ENCODE measurements around the gene NLGN1. TPM values are rescaled to one million over a fixed set of nuclear protein-coding genes. Genes with fewer than 3 reads are reported as not detected.

NLGN1 gene
- total RNA-seq, 1 experiment from 2014 or later: not detected

DNA sequence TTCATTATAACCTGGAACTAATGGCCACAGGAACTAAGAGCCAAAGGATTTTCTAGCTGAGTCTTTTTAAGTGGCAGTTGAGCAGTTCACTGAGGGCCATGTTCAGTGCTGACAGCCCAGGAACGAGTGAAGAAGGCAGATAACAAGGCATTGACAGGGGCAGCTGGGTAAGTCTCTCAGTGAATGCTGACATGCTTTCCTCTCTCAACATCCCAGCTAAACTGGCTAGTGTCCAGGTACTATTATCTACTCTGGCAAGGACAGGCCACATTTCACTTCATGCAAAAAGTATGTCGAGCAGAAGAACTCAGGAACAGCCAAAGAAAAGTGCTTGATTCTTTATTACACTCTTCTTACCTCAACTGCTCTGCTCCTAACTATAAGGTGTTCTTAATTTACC, 515.9 kb downstream of the NLGN1 start (continued):
- TF ChIP-seq FOSL1 (IDR thresholded peaks at IDR 0.05; ENCODE audit: low read depth) (no peak), EZH2 (IDR thresholded peaks at IDR 0.05) (no peak), ZNF274 (IDR thresholded peaks at IDR 0.05; ENCODE audit: low read depth, low read length) (no peak), POLR2AphosphoS5 (IDR thresholded peaks at IDR 0.05; ENCODE audit: low read depth, low read length) (no peak), JUND (IDR thresholded peaks at IDR 0.05) (no peak), CBX3 (IDR thresholded peaks at IDR 0.05; ENCODE audit: low read depth) (no peak), SIN3A (IDR thresholded peaks at IDR 0.05; ENCODE audit: low read depth) (no peak), YY1 (IDR thresholded peaks at IDR 0.05; ENCODE audit: extremely low read depth, insufficient replicate concordance, low read depth, low read length) (no peak), EZH2phosphoT487 (IDR thresholded peaks at IDR 0.05; ENCODE audit: borderline replicate concordance) (no peak), POLR2A (IDR thresholded peaks at IDR 0.05; ENCODE audit: borderline replicate concordance, extremely low read depth, insufficient read depth, insufficient read length) (no peak), RAD21 (IDR thresholded peaks at IDR 0.05; ENCODE audit: low read depth) (no peak), ZFX (IDR thresholded peaks at IDR 0.05) (no peak), ELF1 (IDR thresholded peaks at IDR 0.05; ENCODE audit: borderline replicate concordance, low read depth) (no peak)
- TF ChIP-seq, protein P1, sequence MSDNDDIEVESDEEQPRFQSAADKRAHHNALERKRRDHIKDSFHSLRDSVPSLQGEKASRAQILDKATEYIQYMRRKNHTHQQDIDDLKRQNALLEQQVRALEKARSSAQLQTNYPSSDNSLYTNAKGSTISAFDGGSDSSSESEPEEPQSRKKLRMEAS (IDR thresholded peaks at IDR 0.05): no peak

DNA sequence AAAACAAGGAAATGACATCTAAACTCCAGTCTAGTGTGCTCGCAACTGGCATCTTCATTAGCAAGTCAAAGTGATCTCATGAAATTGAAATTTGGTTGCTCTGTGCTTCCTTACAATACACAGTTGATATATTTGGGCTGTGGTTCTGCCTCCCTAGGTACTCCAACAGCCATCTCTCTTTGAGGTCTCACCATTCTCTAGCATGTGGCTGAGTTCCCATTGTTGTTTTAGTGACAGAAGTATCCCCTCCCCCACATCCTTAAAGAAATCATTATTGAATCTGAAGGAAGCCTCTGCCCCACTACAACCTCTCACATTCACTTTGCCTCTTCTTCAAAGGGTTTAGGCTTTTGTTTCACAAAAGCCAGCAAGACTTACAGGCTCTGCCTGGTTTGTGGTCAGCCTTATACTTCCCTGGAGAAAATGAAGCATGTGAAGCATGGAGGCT, 516.5 kb downstream of the NLGN1 start:
- H4K20me1 ChIP-seq (ENCODE audit: insufficient read depth): no peaks in the 10 kb centered on the region
- ChIA-PET POLR2A (no interaction called here), RAD21 (ENCODE audit: low non-redundant PET in 1 of 2, low total read pairs in 2 of 2, uncharacterized antibody in 2 of 2, unreplicated experiment in 2 of 2) (no interaction called here), CTCF (no interaction called here)
- H3K4me1 ChIP-seq (ENCODE audit: control insufficient read depth in 1 of 2, insufficient read depth in 2 of 2, low read length in 2 of 2): no peaks in the 10 kb centered on the region
- DNase-seq (ENCODE audit: low read depth, low spot score) (no peak), ATAC-seq (no peak)
- no peaks in the 10 kb centered on the region; the same call in 1 of the 2 replicates for H3K9me2 ChIP-seq (ENCODE audit: insufficient read depth)
- intact Hi-C loops (cut with micrococcal nuclease): no loop called here
- no TSS peak for BruUV-seq (replicated peaks)
- H3K4me3 ChIP-seq (replicated peaks in 1 of 2; ENCODE audit: low read depth in 1 of 2, low read length in 2 of 2): no peak overlapping the region
- H3K9me3 ChIP-seq (ENCODE audit: control insufficient read depth in 1 of 2, insufficient read depth in 1 of 2, low read depth in 1 of 2, low read length in 2 of 2): no peaks in the 10 kb centered on the region
- H3K36me3 ChIP-seq (ENCODE audit: control insufficient read depth in 1 of 2, insufficient read depth in 2 of 2, low read length in 2 of 2): no peaks in the 10 kb centered on the region
- no peaks in the 10 kb centered on the region for H3K79me2 ChIP-seq (ENCODE audit: insufficient read depth, low read length)
- no peak overlapping the region for H3K27ac ChIP-seq (ENCODE audit: low read depth, low read length)
- H3K27me3 ChIP-seq (ENCODE audit: insufficient read depth, low read length): no peaks in the 10 kb centered on the region
- no peak overlapping the region for H3K4me2 ChIP-seq (ENCODE audit: low read length)
- H3K9ac ChIP-seq (ENCODE audit: low read length): no peak overlapping the region
- H2AFZ ChIP-seq (ENCODE audit: low read depth, low read length, poor library complexity, severe bottlenecking): no peak overlapping the region
- no peak for TF ChIP-seq POLR2A (IDR thresholded peaks at IDR 0.05; ENCODE audit: borderline replicate concordance, extremely low read depth, insufficient read depth, insufficient read length)
- no peak for TF ChIP-seq JUND (IDR thresholded peaks at IDR 0.05)
- TF ChIP-seq, protein P2, sequence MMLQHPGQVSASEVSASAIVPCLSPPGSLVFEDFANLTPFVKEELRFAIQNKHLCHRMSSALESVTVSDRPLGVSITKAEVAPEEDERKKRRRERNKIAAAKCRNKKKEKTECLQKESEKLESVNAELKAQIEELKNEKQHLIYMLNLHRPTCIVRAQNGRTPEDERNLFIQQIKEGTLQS (IDR thresholded peaks at IDR 0.05): no peak
- no peak for TF ChIP-seq SP1 (IDR thresholded peaks at IDR 0.05; ENCODE audit: low read depth)
- no peak for TF ChIP-seq YY1 (IDR thresholded peaks at IDR 0.05; ENCODE audit: extremely low read depth, insufficient replicate concordance, low read depth, low read length)
- TF ChIP-seq, protein P3, sequence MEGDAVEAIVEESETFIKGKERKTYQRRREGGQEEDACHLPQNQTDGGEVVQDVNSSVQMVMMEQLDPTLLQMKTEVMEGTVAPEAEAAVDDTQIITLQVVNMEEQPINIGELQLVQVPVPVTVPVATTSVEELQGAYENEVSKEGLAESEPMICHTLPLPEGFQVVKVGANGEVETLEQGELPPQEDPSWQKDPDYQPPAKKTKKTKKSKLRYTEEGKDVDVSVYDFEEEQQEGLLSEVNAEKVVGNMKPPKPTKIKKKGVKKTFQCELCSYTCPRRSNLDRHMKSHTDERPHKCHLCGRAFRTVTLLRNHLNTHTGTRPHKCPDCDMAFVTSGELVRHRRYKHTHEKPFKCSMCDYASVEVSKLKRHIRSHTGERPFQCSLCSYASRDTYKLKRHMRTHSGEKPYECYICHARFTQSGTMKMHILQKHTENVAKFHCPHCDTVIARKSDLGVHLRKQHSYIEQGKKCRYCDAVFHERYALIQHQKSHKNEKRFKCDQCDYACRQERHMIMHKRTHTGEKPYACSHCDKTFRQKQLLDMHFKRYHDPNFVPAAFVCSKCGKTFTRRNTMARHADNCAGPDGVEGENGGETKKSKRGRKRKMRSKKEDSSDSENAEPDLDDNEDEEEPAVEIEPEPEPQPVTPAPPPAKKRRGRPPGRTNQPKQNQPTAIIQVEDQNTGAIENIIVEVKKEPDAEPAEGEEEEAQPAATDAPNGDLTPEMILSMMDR (IDR thresholded peaks at IDR 0.05 in 2 of 3, conservative IDR thresholded peaks at IDR 0.05 in 1 of 3; ENCODE audit: borderline replicate concordance in 1 of 3, insufficient read depth in 1 of 3, low read depth in 2 of 3, low read length in 2 of 3): no peak
- no peak for TF ChIP-seq POLR2AphosphoS5 (IDR thresholded peaks at IDR 0.05; ENCODE audit: low read depth, low read length)
- TF ChIP-seq, protein P4, sequence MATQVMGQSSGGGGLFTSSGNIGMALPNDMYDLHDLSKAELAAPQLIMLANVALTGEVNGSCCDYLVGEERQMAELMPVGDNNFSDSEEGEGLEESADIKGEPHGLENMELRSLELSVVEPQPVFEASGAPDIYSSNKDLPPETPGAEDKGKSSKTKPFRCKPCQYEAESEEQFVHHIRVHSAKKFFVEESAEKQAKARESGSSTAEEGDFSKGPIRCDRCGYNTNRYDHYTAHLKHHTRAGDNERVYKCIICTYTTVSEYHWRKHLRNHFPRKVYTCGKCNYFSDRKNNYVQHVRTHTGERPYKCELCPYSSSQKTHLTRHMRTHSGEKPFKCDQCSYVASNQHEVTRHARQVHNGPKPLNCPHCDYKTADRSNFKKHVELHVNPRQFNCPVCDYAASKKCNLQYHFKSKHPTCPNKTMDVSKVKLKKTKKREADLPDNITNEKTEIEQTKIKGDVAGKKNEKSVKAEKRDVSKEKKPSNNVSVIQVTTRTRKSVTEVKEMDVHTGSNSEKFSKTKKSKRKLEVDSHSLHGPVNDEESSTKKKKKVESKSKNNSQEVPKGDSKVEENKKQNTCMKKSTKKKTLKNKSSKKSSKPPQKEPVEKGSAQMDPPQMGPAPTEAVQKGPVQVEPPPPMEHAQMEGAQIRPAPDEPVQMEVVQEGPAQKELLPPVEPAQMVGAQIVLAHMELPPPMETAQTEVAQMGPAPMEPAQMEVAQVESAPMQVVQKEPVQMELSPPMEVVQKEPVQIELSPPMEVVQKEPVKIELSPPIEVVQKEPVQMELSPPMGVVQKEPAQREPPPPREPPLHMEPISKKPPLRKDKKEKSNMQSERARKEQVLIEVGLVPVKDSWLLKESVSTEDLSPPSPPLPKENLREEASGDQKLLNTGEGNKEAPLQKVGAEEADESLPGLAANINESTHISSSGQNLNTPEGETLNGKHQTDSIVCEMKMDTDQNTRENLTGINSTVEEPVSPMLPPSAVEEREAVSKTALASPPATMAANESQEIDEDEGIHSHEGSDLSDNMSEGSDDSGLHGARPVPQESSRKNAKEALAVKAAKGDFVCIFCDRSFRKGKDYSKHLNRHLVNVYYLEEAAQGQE (IDR thresholded peaks at IDR 0.05; ENCODE audit: low read depth): no peak
- TF ChIP-seq EZH2phosphoT487 (IDR thresholded peaks at IDR 0.05; ENCODE audit: borderline replicate concordance): no peak
- no peak for TF ChIP-seq RAD21 (IDR thresholded peaks at IDR 0.05; ENCODE audit: low read depth)
- TF ChIP-seq, protein P1 (IDR thresholded peaks at IDR 0.05): no peak
- TF ChIP-seq ZNF274 (IDR thresholded peaks at IDR 0.05; ENCODE audit: low read depth, low read length): no peak
- TF ChIP-seq TCF7L2 (IDR thresholded peaks at IDR 0.05; ENCODE audit: borderline replicate concordance, extremely low read depth, insufficient read depth, insufficient read length): no peak
- no peak for TF ChIP-seq EGR1 (IDR thresholded peaks at IDR 0.05; ENCODE audit: low read depth)
- no peak for TF ChIP-seq ELF1 (IDR thresholded peaks at IDR 0.05; ENCODE audit: borderline replicate concordance, low read depth)
- no peak for TF ChIP-seq CBX3 (IDR thresholded peaks at IDR 0.05; ENCODE audit: low read depth)
